GM12864 (cell line): ENCODE measurements around the gene CIB1.
A peak's percentile ranks its signal among the peaks of the same experiment; 100 is the strongest.

ENCODE experiments used
- DNase-seq: peaks from one replicate; pipeline ENCODE4 v3.0.0-alpha.2; 2011; ENCODE audit warnings: low read depth
- H3K4me3 ChIP-seq: 2 replicates; pipeline ENCODE4 v1.5.1; 2011; ENCODE audit warnings: mild to moderate bottlenecking, low read depth, low read length, control low read depth
- TF ChIP-seq, protein P1 (sequence below): IDR thresholded peaks from 2 replicates; pipeline ENCODE4 v1.5.1; 2011; ENCODE audit warnings: low read depth, mild to moderate bottlenecking, moderate library complexity, low read length, control low read depth, inconsistent platforms; ENCODE audit errors: missing control alignments

The CIB1 gene

DNA sequence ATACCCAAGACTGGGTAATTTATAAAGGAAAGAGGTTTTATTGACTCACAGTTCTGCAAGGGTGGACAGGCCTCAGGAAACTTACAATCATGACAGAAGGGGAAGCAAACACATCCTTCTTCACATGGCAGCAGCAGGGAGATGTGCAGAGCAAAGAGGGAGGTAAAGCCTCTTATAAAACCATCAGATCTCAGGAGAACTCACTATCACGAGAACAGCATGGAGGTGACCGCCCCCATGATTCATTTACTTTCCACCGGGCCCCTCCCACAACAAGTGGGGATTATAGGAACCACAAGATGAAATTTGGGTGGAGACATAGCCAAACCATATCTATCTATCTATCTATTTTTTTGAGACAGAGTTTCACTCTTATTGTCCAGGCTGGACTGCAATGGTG, 5.6 kb upstream of the CIB1 start:
- no peak for DNase-seq
- TF ChIP-seq, protein P1, sequence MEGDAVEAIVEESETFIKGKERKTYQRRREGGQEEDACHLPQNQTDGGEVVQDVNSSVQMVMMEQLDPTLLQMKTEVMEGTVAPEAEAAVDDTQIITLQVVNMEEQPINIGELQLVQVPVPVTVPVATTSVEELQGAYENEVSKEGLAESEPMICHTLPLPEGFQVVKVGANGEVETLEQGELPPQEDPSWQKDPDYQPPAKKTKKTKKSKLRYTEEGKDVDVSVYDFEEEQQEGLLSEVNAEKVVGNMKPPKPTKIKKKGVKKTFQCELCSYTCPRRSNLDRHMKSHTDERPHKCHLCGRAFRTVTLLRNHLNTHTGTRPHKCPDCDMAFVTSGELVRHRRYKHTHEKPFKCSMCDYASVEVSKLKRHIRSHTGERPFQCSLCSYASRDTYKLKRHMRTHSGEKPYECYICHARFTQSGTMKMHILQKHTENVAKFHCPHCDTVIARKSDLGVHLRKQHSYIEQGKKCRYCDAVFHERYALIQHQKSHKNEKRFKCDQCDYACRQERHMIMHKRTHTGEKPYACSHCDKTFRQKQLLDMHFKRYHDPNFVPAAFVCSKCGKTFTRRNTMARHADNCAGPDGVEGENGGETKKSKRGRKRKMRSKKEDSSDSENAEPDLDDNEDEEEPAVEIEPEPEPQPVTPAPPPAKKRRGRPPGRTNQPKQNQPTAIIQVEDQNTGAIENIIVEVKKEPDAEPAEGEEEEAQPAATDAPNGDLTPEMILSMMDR, result no peak
- H3K4me3 ChIP-seq, result no peak overlapping the region

DNA sequence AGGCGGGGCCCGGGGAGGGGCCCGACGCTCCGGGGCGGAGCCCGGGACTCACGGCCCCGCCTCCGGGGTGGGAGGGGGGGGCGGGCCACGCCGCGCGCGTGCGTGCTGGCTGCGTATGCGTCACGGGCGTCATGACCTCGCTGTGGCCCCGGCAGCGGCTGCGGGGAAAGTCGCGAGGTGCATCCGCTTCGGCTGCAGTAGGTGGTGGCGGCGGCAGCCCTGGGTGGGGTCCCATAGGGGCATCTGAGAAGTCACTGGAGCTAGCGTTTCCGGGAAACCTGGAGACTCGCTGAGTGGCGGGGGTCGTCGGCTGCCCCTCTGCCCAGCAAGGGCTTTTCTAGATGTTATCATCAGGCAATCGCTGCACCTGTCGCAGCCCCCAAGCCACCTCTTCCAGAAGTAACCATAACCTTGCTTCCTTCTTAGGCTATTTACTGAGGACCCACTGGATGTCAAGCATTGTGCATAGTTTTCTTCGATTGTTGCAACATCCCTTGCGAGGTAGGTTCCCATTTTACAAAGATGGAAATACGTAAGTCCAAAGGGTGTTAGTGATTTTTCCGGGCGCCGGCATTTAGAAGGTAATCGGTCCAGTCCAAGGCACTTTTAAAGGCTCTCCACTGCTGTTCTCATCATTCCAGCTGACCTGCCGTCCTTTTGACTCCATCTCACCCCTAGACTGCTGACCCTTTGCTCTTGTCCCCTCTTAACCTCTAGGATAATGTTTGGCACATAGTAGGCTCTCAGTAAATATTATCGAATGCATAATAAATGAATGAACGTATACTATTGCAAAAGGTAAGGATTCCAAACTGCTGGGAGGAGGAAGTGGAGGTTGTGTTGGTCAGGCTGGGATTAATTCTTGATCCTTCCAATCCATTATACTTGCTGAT, 601 bp upstream of the CIB1 start, which contains the start of gene GDPGP1:
GDPGP1 (plus strand) TSS at position 114 of the 893 bp plus-strand sequence. CDS start 6,700 bp downstream, outside the sequence.
- no peak for DNase-seq
- H3K4me3 ChIP-seq, result peak within 1 kb of the TSS; percentile 90
- TF ChIP-seq, protein P1, result no peak

DNA sequence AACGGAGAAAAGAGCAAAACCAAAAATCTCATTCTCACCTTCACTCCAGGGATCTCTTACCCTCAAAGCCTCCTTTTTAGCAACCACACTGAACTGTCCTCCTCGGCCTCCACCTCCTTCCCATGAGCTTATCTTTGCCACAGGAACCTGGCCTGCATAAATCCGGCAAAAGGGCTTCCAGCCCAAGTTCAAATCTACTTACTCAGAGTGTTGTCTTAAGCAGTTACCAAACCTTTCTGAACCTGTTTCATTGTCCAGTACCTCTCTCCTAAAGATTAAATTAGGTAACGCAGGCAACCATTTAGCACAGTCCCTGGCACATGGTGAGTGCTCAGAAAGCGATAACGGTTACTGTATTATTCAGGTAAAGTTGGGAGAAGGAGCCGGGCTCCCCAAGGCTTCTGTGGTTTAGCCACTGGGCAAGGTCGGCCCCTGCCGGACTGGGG, 777 bp downstream of the CIB1 start:
- peak overlapping the region; percentile 90 for H3K4me3 ChIP-seq
- TF ChIP-seq, protein P1, result peak; percentile 47
- DNase-seq, result no peak

DNA sequence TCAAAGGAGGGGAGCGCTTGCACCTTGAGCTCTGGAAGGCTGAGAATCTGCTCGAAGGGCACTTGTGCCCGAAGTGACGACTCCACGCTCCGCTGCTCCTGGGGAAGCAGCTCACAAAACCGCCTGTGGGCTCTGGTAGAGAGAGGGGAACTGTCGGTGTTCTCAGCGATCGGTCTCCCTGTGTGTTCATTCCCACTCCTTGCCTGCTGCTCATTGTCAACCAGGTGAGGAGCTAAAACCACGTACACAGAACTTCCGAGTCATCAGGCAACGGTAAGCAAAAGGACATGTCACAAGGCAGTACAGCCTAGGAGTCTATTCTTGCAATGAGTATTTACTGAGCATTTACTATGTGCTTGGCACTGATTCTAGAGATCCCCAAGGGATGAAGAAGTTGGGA, 1.5 kb downstream of the CIB1 start:
- TF ChIP-seq, protein P1, result no peak
- H3K4me3 ChIP-seq, result peak overlapping the region; percentile 90
- DNase-seq, result no peak

DNA sequence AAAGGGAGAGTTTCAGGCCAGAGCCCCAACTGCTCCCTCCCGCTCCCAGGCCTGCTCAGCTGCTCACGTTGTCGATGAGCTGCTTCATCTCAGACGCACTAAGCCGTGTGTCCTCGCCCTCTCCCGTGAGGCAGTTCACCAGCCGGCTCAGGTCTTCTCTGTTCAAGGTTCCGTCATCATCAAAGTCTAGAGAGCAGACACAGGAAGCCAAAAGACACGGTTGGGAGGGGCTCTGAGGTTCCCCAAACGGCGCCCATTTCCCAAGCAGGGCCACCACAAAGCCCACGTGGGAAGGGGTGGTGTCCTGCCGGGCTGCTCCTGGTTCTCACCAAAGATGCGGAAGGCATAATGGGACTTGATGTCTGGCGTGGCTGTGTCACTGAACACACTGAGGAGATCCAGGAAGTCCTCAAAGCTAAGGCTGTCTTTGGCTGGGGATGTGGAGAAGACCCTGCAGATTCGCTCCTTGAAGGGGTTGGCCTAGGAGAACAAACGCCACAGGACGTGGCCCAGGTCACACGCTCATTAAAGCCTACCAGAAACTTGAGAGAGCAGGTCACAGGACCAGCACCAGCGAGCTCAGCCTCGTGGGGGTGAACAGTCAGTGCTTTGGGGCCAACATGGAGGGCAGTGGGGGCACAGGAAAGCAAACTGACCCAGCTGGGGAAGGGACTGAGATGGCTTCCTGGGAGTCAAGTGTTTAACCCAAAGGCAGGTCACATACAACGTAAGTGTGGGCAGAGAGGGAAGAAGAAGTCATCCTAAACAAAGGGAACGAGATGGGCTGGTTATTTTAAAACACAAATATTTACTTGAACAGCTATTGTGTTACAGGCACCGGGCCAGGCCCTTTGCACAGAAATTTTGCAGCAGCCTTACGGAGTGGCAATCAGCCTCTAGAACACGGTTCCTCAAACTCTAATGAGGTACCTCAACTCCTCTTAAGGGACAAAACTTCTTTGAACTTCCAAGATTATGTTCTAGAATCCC, 2.4 kb downstream of the CIB1 start:
- peak overlapping the region; percentile 90 for H3K4me3 ChIP-seq
- TF ChIP-seq, protein P1, result no peak
- no peak for DNase-seq

DNA sequence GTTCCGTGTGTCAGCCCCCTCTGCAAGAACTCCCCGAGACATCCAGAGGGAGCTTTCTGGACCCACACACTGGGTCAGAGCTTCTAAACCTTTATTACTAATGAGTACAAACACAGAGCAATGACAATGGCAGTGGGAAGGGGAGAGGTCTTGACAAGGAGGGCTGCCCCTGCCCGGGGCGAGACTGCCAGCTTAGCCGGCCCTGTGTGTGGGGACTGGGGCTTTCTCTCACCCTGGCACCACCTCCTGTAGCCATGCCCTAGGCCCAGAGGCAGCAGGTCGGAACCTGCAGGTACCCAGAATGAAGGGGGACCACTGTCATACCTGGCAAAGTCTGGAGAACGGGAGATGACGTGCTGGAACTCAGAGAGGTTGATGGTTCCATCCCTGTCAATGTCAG, 3.1 kb downstream of the CIB1 start:
- no peak for DNase-seq
- no peak overlapping the region; the same call in 1 of the 2 replicates for H3K4me3 ChIP-seq
- TF ChIP-seq, protein P1, result no peak
